SU-DHL-6 (cell line): ENCODE results near the gene SEPTIN2.

ENCODE experiments used
- H2AFZ ChIP-seq: fragments of 200-600 bp; sonication (generic); 2 replicates; pipeline ENCODE4 v1.6.1; 2014; ENCODE audit warnings: low read depth, mild to moderate bottlenecking, moderate library complexity, mixed read lengths, antibody characterized with exemption, low read length; ENCODE audit not compliant: severe bottlenecking
- H3F3A ChIP-seq: fragments of 200-600 bp; shearing (Covaris generic); 2 replicates; pipeline ENCODE4 v1.6.0; 2016; ENCODE audit warnings: antibody characterized with exemption, mild to moderate bottlenecking; ENCODE audit not compliant: insufficient read depth
- H3K27ac ChIP-seq: fragments of 200-600 bp; sonication (generic); 2 replicates; pipeline ENCODE4 v1.5.1; 2016; ENCODE audit warnings: low read depth, mild to moderate bottlenecking, low read length, moderate library complexity, mixed read lengths
- H3K27me3 ChIP-seq: fragments of 200-600 bp; sonication (generic), shearing (Covaris generic); 2 replicates; pipeline ENCODE4 v1.6.0; 2014; ENCODE audit warnings: mild to moderate bottlenecking, low read length
- H3K36me3 ChIP-seq: fragments of 200-600 bp; sonication (generic); 2 replicates; pipeline ENCODE4 v1.6.1; 2014; ENCODE audit warnings: mild to moderate bottlenecking, low read length, mixed read lengths
- H3K4me2 ChIP-seq: fragments of 300-600, 200-600 bp; shearing (Covaris generic), sonication (generic); 2 replicates; pipeline ENCODE4 v1.6.0; 2014; ENCODE audit warnings: low read length, low read depth, mild to moderate bottlenecking; ENCODE audit not compliant: poor library complexity, severe bottlenecking
- H3K4me3 ChIP-seq: fragments of 200-600 bp; sonication (generic); 2 replicates; pipeline ENCODE4 v1.5.1; 2014; ENCODE audit warnings: antibody characterized with exemption, low read length, mild to moderate bottlenecking, mixed read lengths; ENCODE audit not compliant: insufficient read depth, poor library complexity, severe bottlenecking
- H3K79me2 ChIP-seq: fragments of 200-600 bp; sonication (generic); 2 replicates; pipeline ENCODE4 v1.6.1; 2014; ENCODE audit warnings: mild to moderate bottlenecking, low read length, moderate library complexity; ENCODE audit not compliant: insufficient read depth
- H3K9ac ChIP-seq: fragments of 200-600 bp; sonication (generic); 2 replicates; pipeline ENCODE4 v1.7.0; 2014; ENCODE audit warnings: mild to moderate bottlenecking, low read length
- H3K9me2 ChIP-seq: fragments of 200-600 bp; sonication (generic); replicated peaks from 2 replicates; pipeline ENCODE4 v1.6.1; 2014; ENCODE audit warnings: low read length; ENCODE audit not compliant: insufficient read depth
- H3K9me3 ChIP-seq: fragments of 200-600 bp; sonication (generic); 2 replicates; pipeline ENCODE4 v1.6.1; 2014; ENCODE audit warnings: low read length, mixed read lengths; ENCODE audit not compliant: insufficient read depth
- H4K20me1 ChIP-seq: fragments of 200-600 bp; sonication (generic); 2 replicates; pipeline ENCODE4 v1.6.1; 2014; ENCODE audit warnings: low read depth, mild to moderate bottlenecking, antibody characterized with exemption, low read length, moderate library complexity, mixed read lengths
- CTCF ChIP-seq: fragments of 200-600 bp; sonication (generic); IDR thresholded peaks from one replicate; pipeline ENCODE4 v1.5.1; 2017; ENCODE audit warnings: antibody characterized with exemption, mild to moderate bottlenecking, low read length, moderate library complexity; ENCODE audit not compliant: insufficient read depth, poor library complexity, severe bottlenecking
- EZH2phosphoT487 ChIP-seq: fragments of 200-600 bp; sonication (generic), shearing (Covaris generic); conservative IDR thresholded peaks from 2 replicates; pipeline ENCODE4 v1.6.1; 2018; ENCODE audit warnings: mild to moderate bottlenecking, antibody characterized with exemption, low read length, moderate library complexity, mixed read lengths

Gene SEPTIN2

GRCh38 chr2:241288324-241288888 is 27.3 kb upstream of the SEPTIN2 start:
- Histone ChIP-seq H3K27me3 (no peaks in the 10 kb centered on the region), H3K36me3 (no peaks in the 10 kb centered on the region), H3K9me2 (no peaks in the 10 kb centered on the region), H3F3A (peaks cover 12% of the 10 kb centered on the region; the same call in 1 of the 2 replicates), H3K9me3 (no peaks in the 10 kb centered on the region), H3K4me3 (no peak overlapping the region), H4K20me1 (peaks cover 8% of the 10 kb centered on the region; the same call in 1 of the 2 replicates), H3K79me2 (peaks cover 97% of the 10 kb centered on the region), H3K4me2 (no peak overlapping the region), H3K27ac (no peak overlapping the region), H2AFZ (no peak overlapping the region), H3K9ac (no peak overlapping the region)
- TF ChIP-seq EZH2phosphoT487 (no peak), CTCF (no peak)

- no peak overlapping the region for H3K9ac ChIP-seq
- peaks cover 100% of the 10 kb centered on the region for H3K79me2 ChIP-seq
- no peaks in the 10 kb centered on the region for H3K27me3 ChIP-seq
- no peaks in the 10 kb centered on the region for H3K36me3 ChIP-seq
- no peaks in the 10 kb centered on the region for H3K9me2 ChIP-seq
- H4K20me1 ChIP-seq: peaks cover 8% of the 10 kb centered on the region; the same call in 1 of the 2 replicates
- no peak overlapping the region for H3K27ac ChIP-seq
- no peak overlapping the region for H3K4me3 ChIP-seq
- no peak for TF ChIP-seq CTCF
- TF ChIP-seq EZH2phosphoT487: no peak
- H3K4me2 ChIP-seq: no peak overlapping the region
- H3K9me3 ChIP-seq: no peaks in the 10 kb centered on the region
- H2AFZ ChIP-seq: no peak overlapping the region
- H3F3A ChIP-seq: peaks cover 12% of the 10 kb centered on the region; the same call in 1 of the 2 replicates
These were observed 26.7 kb upstream of the SEPTIN2 start for GRCh38 chr2:241289053-241289452.

DNA sequence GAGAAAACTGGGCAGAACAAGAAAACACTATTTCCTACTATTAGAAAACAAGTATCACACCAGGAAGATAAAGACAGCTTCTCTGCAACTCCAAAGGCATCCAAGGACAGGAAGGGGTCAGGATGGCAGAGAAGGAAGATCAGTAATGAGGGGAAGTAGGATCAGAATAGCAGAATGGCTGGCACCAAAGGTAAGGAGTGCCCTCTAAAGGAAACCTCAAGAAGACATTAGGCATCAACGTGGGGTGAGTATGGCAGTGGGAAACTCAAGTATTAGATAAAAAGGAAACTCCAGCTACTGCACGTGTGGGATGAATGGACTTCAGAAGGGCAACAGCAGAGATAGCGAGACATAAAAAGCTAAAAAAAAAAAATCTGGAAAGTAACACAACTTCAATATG is 26.1 kb upstream of the SEPTIN2 start:
- H3K27me3 ChIP-seq: no peaks in the 10 kb centered on the region
- H3K4me3 ChIP-seq: no peak overlapping the region
- no peaks in the 10 kb centered on the region for H3K9me3 ChIP-seq
- H4K20me1 ChIP-seq: peaks cover 8% of the 10 kb centered on the region; the same call in 1 of the 2 replicates
- no peaks in the 10 kb centered on the region for H3K9me2 ChIP-seq
- no peak for TF ChIP-seq CTCF
- no peak for TF ChIP-seq EZH2phosphoT487
- H3K79me2 ChIP-seq: peaks cover 100% of the 10 kb centered on the region
- no peak overlapping the region for H2AFZ ChIP-seq
- peaks cover 10% of the 10 kb centered on the region; the same call in 1 of the 2 replicates for H3F3A ChIP-seq
- no peak overlapping the region for H3K9ac ChIP-seq
- no peaks in the 10 kb centered on the region for H3K36me3 ChIP-seq
- no peak overlapping the region for H3K4me2 ChIP-seq
- no peak overlapping the region for H3K27ac ChIP-seq
